Activated CD4-positive, alpha-beta T cell treated with anti-CD3 and anti-CD28 coated beads, Interleukin-10, Interleukin-2, amounts not matched to agents 100 ng/mL and 50 ng/mL, durations not matched to agents 16 hours and 8 hours (primary cell): ENCODE results near the gene BHLHA15.

ENCODE experiments used
- DNase-seq: peaks from one replicate; pipeline ENCODE4 v3.0.0-alpha.2; 2020

BHLHA15 gene

GRCh38 chr7:98250789-98251188 lies 39.5 kb downstream of the BHLHA15 start:
- DNase-seq, result peak; percentile 70

DNA sequence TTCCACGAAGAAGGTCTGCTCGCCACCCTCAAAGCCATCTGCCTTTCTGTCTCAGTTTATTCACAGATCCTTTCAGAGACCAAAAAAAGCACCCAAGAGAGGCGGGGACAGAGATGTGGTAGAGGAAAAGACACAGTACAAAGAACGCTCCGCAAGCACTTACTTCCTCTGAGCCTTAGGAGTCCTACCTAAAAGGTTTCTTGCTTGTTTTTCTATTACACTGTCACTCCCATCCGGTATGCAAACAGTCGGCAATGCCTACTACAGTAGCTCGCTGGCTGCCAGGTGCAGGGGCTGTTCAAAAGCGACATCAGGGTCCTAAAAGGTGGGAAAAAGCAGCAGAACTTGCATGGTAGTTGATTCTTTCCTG lies 40.0 kb downstream of the BHLHA15 start:
- peak; percentile 48 for DNase-seq

DNA sequence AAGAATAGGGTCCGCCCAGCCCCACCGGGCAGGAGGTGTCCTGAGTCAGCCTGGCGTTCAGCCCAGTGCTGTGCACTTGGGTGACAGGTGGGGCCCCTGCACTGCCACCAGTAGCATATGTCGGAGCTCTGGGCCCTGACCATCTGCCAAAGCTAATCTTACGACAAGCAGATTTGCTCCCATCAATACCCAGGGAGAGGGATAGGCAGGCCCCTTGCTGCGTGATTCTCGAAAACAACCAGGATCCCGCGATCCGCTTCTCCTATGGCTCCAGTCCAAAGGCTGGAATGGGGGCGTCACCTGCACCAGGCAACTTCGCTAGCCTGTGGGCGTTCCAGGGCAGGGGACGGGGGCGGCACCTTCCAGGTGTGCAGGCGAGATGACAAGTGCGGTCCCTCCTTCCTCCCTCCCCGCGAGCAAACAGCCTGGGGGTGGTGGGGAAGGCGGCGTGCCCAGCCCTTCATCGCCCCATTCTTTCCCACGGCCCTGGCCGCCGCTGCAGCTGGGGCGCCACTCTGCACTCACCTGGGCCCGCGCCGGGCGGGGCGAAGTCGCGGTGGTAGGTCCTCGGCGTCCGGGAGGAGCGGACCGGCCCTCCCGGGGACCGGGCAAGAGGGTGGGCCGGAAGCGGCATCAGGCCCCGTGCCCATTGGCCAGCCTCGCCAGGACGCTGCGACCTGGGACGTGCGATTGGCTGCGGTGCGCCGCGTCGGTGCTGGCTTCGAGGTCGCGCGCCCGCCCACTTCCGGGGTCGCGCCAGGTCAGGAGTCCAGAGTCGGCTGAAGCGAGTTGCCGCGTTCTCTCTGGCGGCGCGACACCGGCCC lies 40.6 kb downstream of the BHLHA15 start, which contains the start of gene TECPR1:
Gene TECPR1 (minus strand): TSS at position 632 of the 824 bp plus-strand sequence. CDS start 6,086 bp downstream, outside the sequence.
- peak; percentile 94 for DNase-seq

GRCh38 chr7:98252425-98253054 lies 41.3 kb downstream of the BHLHA15 start:
- no peak for DNase-seq

- DNase-seq, result no peak
Measured at GRCh38 chr7:98254516-98254915, 43.3 kb downstream of the BHLHA15 start.

DNA sequence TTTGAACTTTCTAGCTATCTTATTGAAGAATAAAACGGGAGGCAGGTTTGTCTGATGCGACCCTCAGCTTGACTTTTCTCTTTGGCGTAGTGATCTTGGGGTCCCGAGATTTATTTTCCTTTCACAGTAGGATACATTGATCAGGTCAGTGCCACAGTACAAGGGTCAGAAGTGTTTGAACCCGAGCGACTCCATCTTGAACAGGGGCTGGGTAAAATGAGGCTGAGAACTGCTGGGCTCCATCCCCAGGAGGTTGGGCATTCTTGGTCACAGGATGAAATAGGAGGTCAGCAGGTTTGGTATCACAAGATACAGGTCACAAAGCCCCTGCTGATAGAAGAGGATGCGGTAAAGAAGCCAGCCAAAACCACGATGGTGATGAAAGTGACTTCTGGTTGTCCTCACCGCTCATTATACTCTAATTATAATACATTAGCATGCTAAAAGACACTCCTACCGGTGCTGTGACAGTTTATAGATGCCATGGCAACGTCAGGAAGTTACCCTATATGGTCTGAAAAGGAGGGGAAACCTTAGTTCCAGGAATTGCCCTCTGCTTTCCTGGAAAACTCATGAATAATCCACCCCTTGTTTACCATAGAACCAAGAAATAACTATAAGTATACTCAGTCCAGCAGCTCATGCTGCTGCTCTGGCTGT lies 43.8 kb downstream of the BHLHA15 start:
- DNase-seq, result peak; percentile 69

GRCh38 chr7:98256431-98256830 lies 45.2 kb downstream of the BHLHA15 start:
- DNase-seq, result no peak

GRCh38 chr7:98257701-98258100 lies 46.5 kb downstream of the BHLHA15 start:
- DNase-seq, result no peak
